K562 (cell line): ENCODE results near the gene ITPR2. TPM values are rescaled to one million over a fixed set of nuclear protein-coding genes. Genes with fewer than 3 reads are reported as not detected.

ENCODE experiments used
- BMI1 ChIP-seq: fragments of 150-350 bp; IDR thresholded peaks from 2 replicates; pipeline ENCODE4 v1.6.1; 2014; ENCODE audit warnings: low read length
- MYNN ChIP-seq, 2 experiments: sonication (generic); formaldehyde crosslinking in 1 of 2; IDR thresholded peaks; 2 replicates each; pipeline versions ENCODE4 v1.5.0 to v1.6.1; 2016 to 2020; ENCODE audit warnings: antibody characterized with exemption in 1 of 2, missing genetic modification reagents in 1 of 2
- ZBTB17 ChIP-seq: fragments of 450-650 bp; formaldehyde crosslinking; IDR thresholded peaks from 2 replicates; pipeline ENCODE4 v1.4.0; 2020; ENCODE audit warnings: mild to moderate bottlenecking
- ZNF318 ChIP-seq, 2 experiments: fragments of 450-650 bp; IDR thresholded peaks; 2 replicates each; pipeline ENCODE4 v1.6.1; 2016; ENCODE audit warnings: mild to moderate bottlenecking in 2 of 2, borderline replicate concordance in 1 of 2, low read depth in 1 of 2, moderate library complexity in 1 of 2
- polyA plus RNA-seq, 8 experiments: library from polyadenylated mRNA; depleted of rRNA in 4 of 8; stranded (reverse) in 5 of 8; unstranded in 3 of 8; fragments of >200 nt; fragmentation: Nextera tagmentation in 2 of 8; fragmentation: Illumina TruSeq in 1 of 8; extraction: Ambion mirVana in 2 of 8; extraction: Trizol in 1 of 8; gene quantifications; 2 replicates each; pipeline versions ENCODE4 v1.2.1 to v1.2.3, GENCODE V29; 2011 to 2014; ENCODE audit warnings: inconsistent platforms in 1 of 8, missing spikeins in 1 of 8
- total RNA-seq, 7 experiments: library from RNA; depleted of rRNA in 6 of 7; stranded (reverse); fragments of >200 nt in 6 of 7; fragmentation: Illumina TruSeq in 2 of 7; extraction: Trizol in 2 of 7; gene quantifications; 2 replicates each; pipeline versions ENCODE4 v1.2.1 to v1.2.3, GENCODE V29; 2011 to 2021; ENCODE audit warnings: low replicate concordance in 1 of 7
- TF ChIP-seq, protein P1 (sequence below): fragments of 250-450 bp; sonication (Bioruptor Pico); IDR thresholded peaks from 2 replicates; pipeline ENCODE4 v1.4.0; 2020
- TF ChIP-seq, protein P2 (sequence below): sonication (generic); formaldehyde crosslinking; IDR thresholded peaks from 2 replicates; pipeline ENCODE4 v1.8.1; 2023; ENCODE audit warnings: missing genetic modification reagents, mild to moderate bottlenecking, borderline replicate concordance

ITPR2 gene
- total and polyA plus RNA-seq, 9 of the 15 experiments (the other 6 are each of a cell fraction or from before 2014, with no cell fraction given), result 0.21 to 3.3 (median 0.95) TPM

GRCh38 chr12:26853303-26854030, 20.5 kb upstream of the ITPR2 start (continued):
- TF ChIP-seq ZNF318 (IDR thresholded peaks at IDR 0.05; ENCODE audit: borderline replicate concordance in 1 of 2, low read depth in 1 of 2) (no peak), ZBTB17 (no peak), MYNN (IDR thresholded peaks at IDR 0.05) (no peak), MYNN (CRISPR knock-in tag; IDR thresholded peaks at IDR 0.05) (no peak), BMI1 (no peak)
- TF ChIP-seq, protein P1, sequence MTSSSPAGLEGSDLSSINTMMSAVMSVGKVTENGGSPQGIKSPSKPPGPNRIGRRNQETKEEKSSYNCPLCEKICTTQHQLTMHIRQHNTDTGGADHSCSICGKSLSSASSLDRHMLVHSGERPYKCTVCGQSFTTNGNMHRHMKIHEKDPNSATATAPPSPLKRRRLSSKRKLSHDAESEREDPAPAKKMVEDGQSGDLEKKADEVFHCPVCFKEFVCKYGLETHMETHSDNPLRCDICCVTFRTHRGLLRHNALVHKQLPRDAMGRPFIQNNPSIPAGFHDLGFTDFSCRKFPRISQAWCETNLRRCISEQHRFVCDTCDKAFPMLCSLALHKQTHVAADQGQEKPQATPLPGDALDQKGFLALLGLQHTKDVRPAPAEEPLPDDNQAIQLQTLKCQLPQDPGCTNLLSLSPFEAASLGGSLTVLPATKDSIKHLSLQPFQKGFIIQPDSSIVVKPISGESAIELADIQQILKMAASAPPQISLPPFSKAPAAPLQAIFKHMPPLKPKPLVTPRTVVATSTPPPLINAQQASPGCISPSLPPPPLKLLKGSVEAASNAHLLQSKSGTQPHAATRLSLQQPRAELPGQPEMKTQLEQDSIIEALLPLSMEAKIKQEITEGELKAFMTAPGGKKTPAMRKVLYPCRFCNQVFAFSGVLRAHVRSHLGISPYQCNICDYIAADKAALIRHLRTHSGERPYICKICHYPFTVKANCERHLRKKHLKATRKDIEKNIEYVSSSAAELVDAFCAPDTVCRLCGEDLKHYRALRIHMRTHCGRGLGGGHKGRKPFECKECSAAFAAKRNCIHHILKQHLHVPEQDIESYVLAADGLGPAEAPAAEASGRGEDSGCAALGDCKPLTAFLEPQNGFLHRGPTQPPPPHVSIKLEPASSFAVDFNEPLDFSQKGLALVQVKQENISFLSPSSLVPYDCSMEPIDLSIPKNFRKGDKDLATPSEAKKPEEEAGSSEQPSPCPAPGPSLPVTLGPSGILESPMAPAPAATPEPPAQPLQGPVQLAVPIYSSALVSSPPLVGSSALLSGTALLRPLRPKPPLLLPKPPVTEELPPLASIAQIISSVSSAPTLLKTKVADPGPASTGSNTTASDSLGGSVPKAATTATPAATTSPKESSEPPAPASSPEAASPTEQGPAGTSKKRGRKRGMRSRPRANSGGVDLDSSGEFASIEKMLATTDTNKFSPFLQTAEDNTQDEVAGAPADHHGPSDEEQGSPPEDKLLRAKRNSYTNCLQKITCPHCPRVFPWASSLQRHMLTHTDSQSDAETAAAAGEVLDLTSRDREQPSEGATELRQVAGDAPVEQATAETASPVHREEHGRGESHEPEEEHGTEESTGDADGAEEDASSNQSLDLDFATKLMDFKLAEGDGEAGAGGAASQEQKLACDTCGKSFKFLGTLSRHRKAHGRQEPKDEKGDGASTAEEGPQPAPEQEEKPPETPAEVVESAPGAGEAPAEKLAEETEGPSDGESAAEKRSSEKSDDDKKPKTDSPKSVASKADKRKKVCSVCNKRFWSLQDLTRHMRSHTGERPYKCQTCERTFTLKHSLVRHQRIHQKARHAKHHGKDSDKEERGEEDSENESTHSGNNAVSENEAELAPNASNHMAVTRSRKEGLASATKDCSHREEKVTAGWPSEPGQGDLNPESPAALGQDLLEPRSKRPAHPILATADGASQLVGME (CRISPR knock-in tag), result no peak
- TF ChIP-seq, protein P2, sequence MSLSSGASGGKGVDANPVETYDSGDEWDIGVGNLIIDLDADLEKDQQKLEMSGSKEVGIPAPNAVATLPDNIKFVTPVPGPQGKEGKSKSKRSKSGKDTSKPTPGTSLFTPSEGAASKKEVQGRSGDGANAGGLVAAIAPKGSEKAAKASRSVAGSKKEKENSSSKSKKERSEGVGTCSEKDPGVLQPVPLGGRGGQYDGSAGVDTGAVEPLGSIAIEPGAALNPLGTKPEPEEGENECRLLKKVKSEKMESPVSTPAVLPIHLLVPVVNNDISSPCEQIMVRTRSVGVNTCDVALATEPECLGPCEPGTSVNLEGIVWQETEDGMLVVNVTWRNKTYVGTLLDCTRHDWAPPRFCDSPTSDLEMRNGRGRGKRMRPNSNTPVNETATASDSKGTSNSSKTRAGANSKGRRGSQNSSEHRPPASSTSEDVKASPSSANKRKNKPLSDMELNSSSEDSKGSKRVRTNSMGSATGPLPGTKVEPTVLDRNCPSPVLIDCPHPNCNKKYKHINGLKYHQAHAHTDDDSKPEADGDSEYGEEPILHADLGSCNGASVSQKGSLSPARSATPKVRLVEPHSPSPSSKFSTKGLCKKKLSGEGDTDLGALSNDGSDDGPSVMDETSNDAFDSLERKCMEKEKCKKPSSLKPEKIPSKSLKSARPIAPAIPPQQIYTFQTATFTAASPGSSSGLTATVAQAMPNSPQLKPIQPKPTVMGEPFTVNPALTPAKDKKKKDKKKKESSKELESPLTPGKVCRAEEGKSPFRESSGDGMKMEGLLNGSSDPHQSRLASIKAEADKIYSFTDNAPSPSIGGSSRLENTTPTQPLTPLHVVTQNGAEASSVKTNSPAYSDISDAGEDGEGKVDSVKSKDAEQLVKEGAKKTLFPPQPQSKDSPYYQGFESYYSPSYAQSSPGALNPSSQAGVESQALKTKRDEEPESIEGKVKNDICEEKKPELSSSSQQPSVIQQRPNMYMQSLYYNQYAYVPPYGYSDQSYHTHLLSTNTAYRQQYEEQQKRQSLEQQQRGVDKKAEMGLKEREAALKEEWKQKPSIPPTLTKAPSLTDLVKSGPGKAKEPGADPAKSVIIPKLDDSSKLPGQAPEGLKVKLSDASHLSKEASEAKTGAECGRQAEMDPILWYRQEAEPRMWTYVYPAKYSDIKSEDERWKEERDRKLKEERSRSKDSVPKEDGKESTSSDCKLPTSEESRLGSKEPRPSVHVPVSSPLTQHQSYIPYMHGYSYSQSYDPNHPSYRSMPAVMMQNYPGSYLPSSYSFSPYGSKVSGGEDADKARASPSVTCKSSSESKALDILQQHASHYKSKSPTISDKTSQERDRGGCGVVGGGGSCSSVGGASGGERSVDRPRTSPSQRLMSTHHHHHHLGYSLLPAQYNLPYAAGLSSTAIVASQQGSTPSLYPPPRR, result no peak
